PFSK-1 (cell line): ENCODE measurements around the gene CHD6.

ENCODE experiments used
- FOXP2 ChIP-seq: optimal IDR thresholded peaks from 2 replicates; pipeline ENCODE3; 2011; ENCODE audit warnings: borderline replicate concordance, control low read depth, inconsistent platforms; ENCODE audit not compliant: insufficient read depth; ENCODE audit errors: extremely low read length, extremely low read depth
- POLR2AphosphoS5 ChIP-seq: IDR thresholded peaks from 2 replicates; pipeline ENCODE4 v1.6.1; 2012; ENCODE audit warnings: low read depth, mild to moderate bottlenecking, control low read depth, low read length, moderate library complexity
- SIN3A ChIP-seq: IDR thresholded peaks from 2 replicates; pipeline ENCODE4 v1.6.1; 2012; ENCODE audit warnings: mild to moderate bottlenecking, low read length, moderate library complexity, borderline replicate concordance; ENCODE audit not compliant: insufficient read depth
- TAF1 ChIP-seq: IDR thresholded peaks from 2 replicates; pipeline ENCODE4 v1.6.1; 2012; ENCODE audit warnings: low read length, control low read depth, borderline replicate concordance; ENCODE audit not compliant: insufficient read depth

DNA sequence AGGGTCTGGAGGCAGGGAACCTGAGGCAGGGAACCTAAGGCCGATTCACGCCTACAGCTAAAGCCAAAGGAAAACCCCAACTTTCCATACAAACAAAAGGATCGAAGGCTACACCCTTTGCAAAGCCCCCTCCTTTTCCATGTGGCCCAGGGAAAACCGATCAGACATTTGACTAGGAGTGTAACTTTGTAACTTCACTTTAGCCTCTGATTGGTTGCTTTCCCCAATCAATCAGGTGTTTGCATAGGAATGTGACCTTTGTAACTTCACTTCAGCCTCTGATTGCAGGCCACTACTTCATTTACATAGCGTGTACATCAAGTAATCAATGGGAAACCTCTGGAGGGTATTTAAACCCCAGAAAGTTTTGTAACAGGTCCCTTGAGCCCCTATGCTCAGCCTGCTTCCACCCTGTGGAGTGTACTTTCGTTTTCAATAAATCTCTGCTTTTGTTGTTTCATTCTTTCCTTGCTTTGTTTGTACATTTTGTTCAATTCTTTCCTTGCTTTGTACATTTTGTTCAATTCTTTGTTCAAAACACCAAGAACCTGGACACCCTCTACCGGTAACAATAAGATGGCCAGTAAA lies 43.3 kb downstream of the CHD6 start:
- TF ChIP-seq POLR2AphosphoS5 (no peak), FOXP2 (no peak), SIN3A (no peak), TAF1 (no peak)
